T-helper 2 cell treated with Interferon-gamma antibody and Interleukin-4, amounts not matched to agents 5 μg/mL and 100 μg/mL, for 36 hours (primary cell): Measurements from ENCODE around the gene MRRF.
"Not testable (repeated sequence)": the region's sequence is repeated elsewhere in the genome, so short reads cannot be mapped to it uniquely, and the experiment has no call there.

Source experiments
- DNase-seq: peaks from one replicate; pipeline ENCODE4 v3.0.0; 2021; ENCODE audit warnings: low spot score
- H3K27ac Mint-ChIP-seq: one replicate; pipeline ENCODE4 v1.8.0; 2021; ENCODE audit warnings: mild to moderate bottlenecking, mixed read lengths
- H3K27me3 Mint-ChIP-seq: one replicate; pipeline ENCODE4 v1.8.0; 2021; ENCODE audit warnings: low read depth, mixed read lengths
- H3K36me3 Mint-ChIP-seq: one replicate; pipeline ENCODE4 v1.8.0; 2021; ENCODE audit warnings: low read depth, mixed read lengths
- H3K4me1 Mint-ChIP-seq: one replicate; pipeline ENCODE4 v1.8.0; 2021; ENCODE audit warnings: low read depth, mixed read lengths
- H3K4me3 Mint-ChIP-seq: one replicate; pipeline ENCODE4 v1.8.0; 2022; ENCODE audit warnings: mild to moderate bottlenecking, moderate library complexity, mixed read lengths
- H3K9me3 Mint-ChIP-seq: one replicate; pipeline ENCODE4 v1.8.0; 2021; ENCODE audit warnings: mixed read lengths

Gene MRRF

DNA sequence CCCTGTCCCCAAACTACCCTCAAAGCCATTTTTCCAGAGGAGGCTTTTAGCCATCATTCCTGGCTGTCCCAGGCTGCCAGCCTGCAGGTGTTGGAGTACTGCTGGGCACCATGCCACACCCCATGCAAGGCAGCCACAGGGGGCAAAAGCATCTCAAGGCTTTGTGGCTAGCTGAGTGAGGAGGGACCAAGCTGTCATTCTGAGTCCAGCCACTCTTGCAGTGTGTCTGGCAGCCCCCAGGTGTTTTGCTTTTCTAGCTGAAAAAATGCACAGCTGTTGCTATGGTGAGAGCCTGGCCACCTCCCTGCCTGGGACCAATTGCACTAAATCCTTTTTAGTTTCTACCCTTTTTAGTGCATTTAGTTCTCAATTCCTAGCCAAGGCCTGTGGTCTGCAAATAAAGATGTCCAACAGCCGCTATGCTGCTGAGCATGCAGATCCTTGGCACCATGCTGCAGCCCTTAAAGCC lies 55.8 kb downstream of the MRRF start:
- no peak overlapping the region for H3K27ac Mint-ChIP-seq
- no peak for DNase-seq
- H3K4me3 Mint-ChIP-seq, result no peak overlapping the region
- no peaks in the 10 kb centered on the region for H3K27me3 Mint-ChIP-seq
- peaks cover 2% of the 10 kb centered on the region for H3K4me1 Mint-ChIP-seq
- H3K36me3 Mint-ChIP-seq, result peaks cover 21% of the 10 kb centered on the region
- H3K9me3 Mint-ChIP-seq, result no peaks in the 10 kb centered on the region

DNA sequence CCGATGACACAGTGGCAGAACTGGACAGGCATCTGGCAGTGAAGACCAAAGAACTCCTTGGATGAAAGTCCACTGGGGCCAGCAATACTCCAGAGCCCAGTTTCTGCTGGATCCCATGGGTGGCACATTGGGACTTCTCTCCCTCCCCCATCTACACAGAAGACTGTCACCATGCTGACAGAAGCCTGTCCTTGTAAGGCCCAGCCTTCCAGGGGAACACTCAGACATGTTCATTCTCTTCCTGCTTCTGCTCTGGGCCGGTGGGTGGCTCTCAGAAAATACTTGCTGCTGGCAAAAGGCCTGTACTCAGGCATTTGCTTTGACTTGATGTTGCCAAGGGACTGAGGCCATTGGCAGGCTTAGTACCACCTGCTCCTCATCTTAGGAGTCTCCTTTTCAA lies 57.9 kb downstream of the MRRF start:
- no peak overlapping the region for H3K27ac Mint-ChIP-seq
- H3K27me3 Mint-ChIP-seq, result no peaks in the 10 kb centered on the region
- peaks cover 2% of the 10 kb centered on the region for H3K4me1 Mint-ChIP-seq
- H3K36me3 Mint-ChIP-seq, result peaks cover 21% of the 10 kb centered on the region
- no peak overlapping the region for H3K4me3 Mint-ChIP-seq
- DNase-seq, result no peak
- no peaks in the 10 kb centered on the region for H3K9me3 Mint-ChIP-seq

DNA sequence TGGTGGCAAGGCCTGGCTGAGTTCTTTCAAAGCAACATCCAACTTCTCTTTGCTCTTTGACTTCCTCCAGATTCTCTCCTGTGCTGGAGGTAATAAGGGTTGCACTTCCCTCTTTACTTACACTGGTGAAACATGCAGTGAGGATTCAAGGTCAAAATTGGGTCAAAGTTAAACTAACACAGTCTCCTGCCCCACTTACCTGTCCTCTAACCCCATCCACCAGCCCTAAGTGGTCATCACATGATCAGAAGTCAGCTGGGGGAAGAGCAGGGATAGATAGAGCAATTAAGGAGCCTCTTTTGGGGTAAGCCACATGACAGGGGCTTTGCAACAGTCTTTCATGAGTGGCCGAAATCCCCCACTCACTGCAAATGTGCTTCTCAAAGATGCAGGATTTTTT lies 60.0 kb downstream of the MRRF start:
- not testable (repeated sequence) for H3K4me3 Mint-ChIP-seq, DNase-seq, H3K27ac Mint-ChIP-seq, H3K4me1 Mint-ChIP-seq, H3K27me3 Mint-ChIP-seq, H3K9me3 Mint-ChIP-seq
- peaks cover 21% of the 10 kb centered on the region for H3K36me3 Mint-ChIP-seq

DNA sequence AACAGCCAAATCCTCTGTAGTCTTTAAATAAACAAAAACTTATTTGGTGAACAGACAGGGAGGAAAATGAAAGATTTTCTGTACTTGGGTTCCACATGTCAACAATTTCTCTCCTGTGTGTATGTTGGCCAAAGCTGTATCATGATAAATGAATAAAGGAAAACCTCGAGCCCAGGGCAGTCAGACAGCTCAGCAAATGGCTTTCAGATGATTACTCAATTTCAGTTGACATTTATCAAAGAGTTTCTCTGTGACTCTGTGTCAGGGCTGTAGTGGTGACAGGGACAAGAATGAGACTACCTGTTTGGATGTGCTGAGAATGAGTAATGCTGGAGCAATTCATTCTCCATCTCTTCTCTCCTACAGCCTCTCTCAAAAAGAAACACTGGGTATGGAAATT lies 60.4 kb downstream of the MRRF start:
- Mint-ChIP-seq H3K9me3 (no peaks in the 10 kb centered on the region), H3K27me3 (no peaks in the 10 kb centered on the region), H3K4me3 (no peak overlapping the region), H3K36me3 (peaks cover 21% of the 10 kb centered on the region), H3K27ac (no peak overlapping the region), H3K4me1 (no peaks in the 10 kb centered on the region)
- DNase-seq, result peak; percentile 8

DNA sequence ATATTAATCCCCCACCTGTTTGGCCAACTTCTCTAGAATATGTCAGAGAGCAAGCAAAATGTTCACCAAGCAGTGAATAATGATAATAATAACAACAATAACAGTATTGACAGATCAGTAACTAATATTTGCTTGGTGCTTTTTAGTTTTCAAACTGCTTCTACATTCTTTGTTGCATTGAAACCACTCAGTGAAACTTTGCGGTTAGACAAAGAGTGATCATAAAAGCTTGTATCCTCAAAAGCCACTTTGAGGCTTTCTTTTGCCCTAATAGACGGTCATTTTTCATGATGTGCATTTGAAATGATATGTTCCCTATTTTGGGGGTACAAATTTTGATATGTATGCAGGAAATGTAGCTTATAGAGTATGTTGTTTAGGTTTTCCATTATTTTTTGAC lies 62.5 kb downstream of the MRRF start:
- DNase-seq, result no peak
- Mint-ChIP-seq H3K27ac (no peak overlapping the region), H3K9me3 (no peaks in the 10 kb centered on the region), H3K36me3 (peaks cover 18% of the 10 kb centered on the region), H3K27me3 (no peaks in the 10 kb centered on the region), H3K4me1 (no peaks in the 10 kb centered on the region), H3K4me3 (no peak overlapping the region)

DNA sequence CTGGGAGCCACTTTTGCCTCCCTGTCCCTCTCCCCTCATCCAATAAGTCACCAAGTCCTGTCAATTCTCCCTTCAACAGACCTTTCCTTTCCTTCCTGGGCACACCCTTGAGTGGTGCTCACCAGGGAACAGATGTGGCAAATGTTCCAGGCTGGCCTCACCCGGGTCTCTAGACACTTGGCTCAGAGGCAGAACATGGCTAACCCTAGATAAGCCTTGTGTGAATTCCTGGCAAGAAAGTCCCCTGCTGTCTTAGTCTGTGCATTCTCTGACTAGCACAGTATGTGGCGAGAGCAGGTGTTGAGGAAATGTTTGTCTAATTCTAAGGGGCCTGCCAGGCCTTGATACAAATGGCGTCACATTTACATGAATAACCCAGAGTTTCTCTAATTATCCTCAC lies 64.9 kb downstream of the MRRF start:
- no peak for DNase-seq
- Mint-ChIP-seq H3K27me3 (no peaks in the 10 kb centered on the region), H3K4me1 (no peaks in the 10 kb centered on the region), H3K36me3 (peaks cover under 1% of the 10 kb centered on the region), H3K9me3 (no peaks in the 10 kb centered on the region), H3K27ac (no peak overlapping the region), H3K4me3 (no peak overlapping the region)

DNA sequence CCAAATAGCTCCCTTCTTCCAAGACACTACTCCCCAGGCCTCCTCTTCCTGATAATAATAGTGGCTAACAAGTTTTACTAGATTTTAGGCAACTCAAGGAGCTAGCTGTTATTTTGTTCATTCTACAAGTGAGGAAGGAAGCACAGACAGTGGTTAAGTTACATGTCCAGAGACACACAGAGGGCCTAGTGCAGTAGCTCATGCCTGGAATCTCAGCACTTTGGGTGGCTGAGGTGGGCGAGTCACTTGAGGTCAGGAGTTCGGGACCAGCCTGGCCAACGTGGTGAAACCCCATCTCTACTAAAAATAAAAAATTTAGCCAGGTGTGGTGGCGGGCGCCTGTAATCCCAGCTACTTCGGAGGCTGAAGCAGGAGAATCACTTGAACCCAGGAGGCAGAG lies 65.8 kb downstream of the MRRF start:
- H3K27me3 Mint-ChIP-seq, H3K4me3 Mint-ChIP-seq, H3K4me1 Mint-ChIP-seq, H3K9me3 Mint-ChIP-seq, H3K27ac Mint-ChIP-seq, DNase-seq, H3K36me3 Mint-ChIP-seq: not testable (repeated sequence)

DNA sequence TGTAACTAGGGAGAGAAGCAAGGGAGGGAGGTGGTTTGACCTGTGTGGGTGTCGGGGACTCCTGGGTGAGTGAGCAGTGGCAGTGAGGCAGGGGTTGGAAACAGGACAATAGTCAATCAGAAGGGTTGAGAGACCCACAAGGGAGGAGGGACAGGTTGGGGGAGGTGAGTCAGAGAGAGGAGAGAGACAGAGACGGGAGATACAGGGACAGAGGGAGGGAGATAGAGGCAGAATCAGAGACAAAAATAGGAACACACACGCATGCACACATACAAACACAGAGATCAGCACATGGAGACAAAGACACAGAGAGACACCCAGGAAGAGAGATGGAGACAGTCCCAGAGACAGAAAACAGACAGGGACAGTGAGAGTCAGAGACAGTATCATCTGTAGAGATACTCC lies 66.8 kb downstream of the MRRF start:
- no peak for DNase-seq
- H3K4me3 Mint-ChIP-seq, result no peak overlapping the region
- H3K9me3 Mint-ChIP-seq, result no peaks in the 10 kb centered on the region
- no peaks in the 10 kb centered on the region for H3K36me3 Mint-ChIP-seq
- H3K27me3 Mint-ChIP-seq, result no peaks in the 10 kb centered on the region
- H3K27ac Mint-ChIP-seq, result no peak overlapping the region
- no peaks in the 10 kb centered on the region for H3K4me1 Mint-ChIP-seq

DNA sequence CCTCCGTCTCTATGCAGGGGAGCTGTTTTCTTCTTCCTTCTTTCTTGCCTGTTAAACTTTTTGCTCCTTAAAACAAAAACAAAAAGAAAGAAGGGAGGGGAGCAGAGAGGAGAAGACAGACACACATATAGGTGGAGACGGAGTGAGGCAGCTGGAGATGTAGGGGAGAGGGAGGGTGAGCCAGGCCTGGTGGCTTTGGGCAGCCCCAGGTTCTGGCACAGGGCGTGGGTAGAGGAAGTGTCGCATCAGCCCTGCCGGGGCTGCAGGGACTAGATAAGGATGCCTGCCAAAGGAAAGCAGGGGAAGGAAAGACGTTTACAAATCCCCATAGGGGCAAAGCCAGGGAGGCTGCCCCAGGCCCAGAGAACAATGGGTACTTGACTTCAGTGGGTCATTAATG lies 67.4 kb downstream of the MRRF start:
- Mint-ChIP-seq H3K4me3 (no peak overlapping the region), H3K27ac (no peak overlapping the region), H3K27me3 (no peaks in the 10 kb centered on the region), H3K9me3 (no peaks in the 10 kb centered on the region), H3K4me1 (no peaks in the 10 kb centered on the region), H3K36me3 (no peaks in the 10 kb centered on the region)
- no peak for DNase-seq

DNA sequence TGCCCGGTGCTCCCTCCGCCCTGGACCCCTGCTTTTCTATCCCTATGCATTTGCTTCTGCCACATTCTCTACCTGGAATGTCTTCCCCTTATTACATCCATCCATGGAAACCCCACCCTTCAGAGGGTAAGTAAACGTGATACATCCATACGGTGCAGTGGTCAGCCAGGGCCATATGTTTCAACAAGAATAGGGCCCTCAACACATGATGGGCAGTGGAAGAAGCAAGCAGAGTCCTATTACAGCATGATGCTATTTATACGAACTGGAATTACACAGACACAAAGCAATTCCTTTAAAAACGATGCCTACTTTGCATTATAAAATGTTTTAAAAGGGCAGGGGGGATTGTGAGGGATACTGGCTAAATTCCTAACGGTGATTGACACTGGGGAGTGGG lies 68.0 kb downstream of the MRRF start:
- Mint-ChIP-seq H3K9me3 (no peaks in the 10 kb centered on the region), H3K4me3 (no peak overlapping the region), H3K4me1 (no peaks in the 10 kb centered on the region), H3K27ac (no peak overlapping the region), H3K36me3 (no peaks in the 10 kb centered on the region), H3K27me3 (no peaks in the 10 kb centered on the region)
- DNase-seq, result no peak

DNA sequence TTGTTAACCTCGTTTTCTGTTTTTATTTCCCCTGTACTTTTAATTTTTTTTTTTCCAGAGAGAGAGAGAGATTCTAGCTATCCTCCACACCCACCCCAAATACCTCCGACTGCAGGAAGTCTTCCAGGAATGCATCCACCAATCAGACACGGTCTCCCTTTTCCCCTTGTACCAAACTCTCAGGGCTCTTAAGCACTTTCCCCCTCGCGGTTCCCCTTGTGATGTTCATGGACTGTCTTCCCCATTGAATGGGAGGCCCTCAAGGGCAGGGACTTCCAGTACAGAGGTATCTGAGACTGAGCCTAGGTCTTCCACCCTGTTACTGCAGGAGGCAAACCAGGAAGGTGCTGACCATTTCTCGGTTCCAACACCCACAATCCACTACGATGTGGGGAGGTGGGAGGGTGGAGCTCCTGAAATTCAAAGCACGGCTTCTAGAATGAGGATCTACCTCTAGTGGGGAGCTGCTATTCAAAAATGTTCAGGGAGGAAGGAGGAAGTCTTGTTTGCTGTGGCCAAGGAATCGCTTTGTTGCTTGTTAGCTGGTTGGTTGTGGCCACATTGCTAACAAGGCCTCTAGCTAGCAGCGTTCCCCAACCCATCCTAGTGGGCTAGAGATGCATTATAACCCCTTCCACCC lies 68.6 kb downstream of the MRRF start:
- H3K4me1 Mint-ChIP-seq, result no peaks in the 10 kb centered on the region
- H3K4me3 Mint-ChIP-seq, result no peak overlapping the region
- H3K27ac Mint-ChIP-seq, result no peak overlapping the region
- DNase-seq, result no peak
- H3K36me3 Mint-ChIP-seq, result no peaks in the 10 kb centered on the region
- H3K27me3 Mint-ChIP-seq, result no peaks in the 10 kb centered on the region
- H3K9me3 Mint-ChIP-seq, result no peaks in the 10 kb centered on the region

DNA sequence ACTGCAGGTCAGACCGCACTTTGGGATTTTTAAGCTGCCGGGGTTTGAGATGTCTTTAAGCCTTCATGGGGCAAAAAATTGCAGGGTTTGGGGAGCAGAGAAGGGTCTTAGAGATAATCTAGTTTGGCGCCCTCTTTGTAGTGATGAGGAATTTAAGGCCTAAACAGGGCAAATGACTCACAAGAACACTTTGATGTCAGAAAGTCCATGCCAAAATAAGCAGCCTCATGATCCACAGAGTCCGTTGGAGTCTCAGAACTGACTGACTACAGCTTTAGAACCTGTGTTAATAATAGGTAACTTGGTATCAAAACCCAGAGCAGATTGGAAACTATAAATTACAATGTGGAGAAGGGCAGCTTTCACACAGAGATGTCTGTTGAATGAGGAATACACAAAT lies 70.2 kb downstream of the MRRF start:
- Mint-ChIP-seq H3K27ac (no peak overlapping the region), H3K4me1 (no peaks in the 10 kb centered on the region), H3K9me3 (no peaks in the 10 kb centered on the region), H3K36me3 (no peaks in the 10 kb centered on the region), H3K4me3 (no peak overlapping the region), H3K27me3 (no peaks in the 10 kb centered on the region)
- DNase-seq, result no peak

DNA sequence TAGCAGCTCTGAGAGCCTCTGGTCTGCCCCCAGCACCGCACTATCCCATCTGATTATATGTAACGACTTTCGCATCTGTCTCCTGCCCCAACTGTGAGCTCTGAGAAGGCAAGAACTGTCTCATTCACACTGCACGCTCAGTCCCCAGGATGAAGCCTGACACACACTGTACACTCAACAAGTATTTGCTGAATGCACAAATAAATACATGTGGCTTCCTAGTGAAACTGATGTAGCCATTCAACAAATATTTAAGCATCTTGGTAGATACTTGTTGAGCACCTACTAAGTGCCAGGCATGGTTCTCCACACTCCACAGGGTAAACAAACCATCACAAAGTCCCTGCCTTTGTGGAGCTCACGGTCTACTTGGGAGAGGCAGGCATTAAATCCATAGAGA lies 71.5 kb downstream of the MRRF start:
- Mint-ChIP-seq H3K4me1 (no peaks in the 10 kb centered on the region), H3K27ac (no peak overlapping the region)

DNA sequence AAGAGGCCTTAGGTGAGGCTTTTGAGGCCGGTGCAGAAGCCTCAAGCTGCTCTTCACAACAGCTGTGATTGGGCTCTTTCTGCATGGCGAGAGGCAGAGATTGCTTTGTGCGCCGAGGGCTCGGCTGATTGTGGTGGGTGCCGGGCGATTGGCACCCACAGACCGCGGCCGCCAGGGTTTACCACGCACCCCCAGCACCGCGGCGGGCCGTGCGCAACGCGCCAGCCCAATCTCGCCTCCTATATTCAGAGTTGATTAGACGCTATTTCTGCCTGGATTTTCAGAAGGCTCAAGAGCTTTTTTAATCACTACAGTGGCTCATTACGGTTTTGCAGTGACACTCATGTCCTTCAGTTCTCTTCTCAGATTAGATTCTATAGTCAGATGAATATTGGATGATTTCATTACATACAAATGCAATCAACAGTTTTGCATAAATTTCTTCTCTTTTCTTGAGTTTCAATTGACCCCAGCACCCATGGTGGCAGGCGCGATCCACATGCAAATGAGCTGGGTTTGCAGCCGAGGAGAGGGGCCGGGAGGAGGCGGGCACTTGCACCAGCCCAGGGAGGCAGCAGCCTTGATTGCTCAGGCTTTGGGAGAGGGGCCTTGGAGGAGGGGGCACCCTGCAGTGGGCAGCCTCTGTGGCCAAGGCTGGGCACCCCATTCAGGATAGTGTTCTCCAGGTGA lies 72.3 kb downstream of the MRRF start:
- Mint-ChIP-seq H3K4me1 (no peaks in the 10 kb centered on the region), H3K27me3 (no peaks in the 10 kb centered on the region), H3K4me3 (no peak overlapping the region), H3K9me3 (no peaks in the 10 kb centered on the region), H3K36me3 (no peaks in the 10 kb centered on the region), H3K27ac (no peak overlapping the region)
- no peak for DNase-seq

More for the DNA sequence above, 71.5 kb downstream of the MRRF start:
- no peak overlapping the region for H3K4me3 Mint-ChIP-seq
- no peaks in the 10 kb centered on the region for H3K36me3 Mint-ChIP-seq
- no peak for DNase-seq
- H3K9me3 Mint-ChIP-seq, result no peaks in the 10 kb centered on the region
- H3K27me3 Mint-ChIP-seq, result no peaks in the 10 kb centered on the region

DNA sequence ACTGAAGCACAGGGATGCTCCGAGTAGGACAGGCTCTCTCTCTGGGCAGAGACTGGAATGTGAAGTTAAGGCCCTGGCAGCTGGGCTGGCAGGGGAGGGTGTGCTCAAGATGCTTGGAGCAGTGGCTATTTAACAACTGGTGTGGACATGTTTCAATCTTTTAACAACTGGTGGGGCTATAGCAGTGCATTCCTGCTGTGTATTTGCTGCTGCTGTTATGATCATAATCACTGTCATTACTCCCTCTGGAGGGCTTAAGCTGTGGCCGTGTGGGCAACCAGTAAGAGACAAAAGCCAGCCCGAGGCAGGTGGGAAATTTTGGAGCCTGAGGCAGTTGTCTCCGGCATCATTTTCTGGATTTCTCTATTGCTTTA lies 72.9 kb downstream of the MRRF start:
- no peaks in the 10 kb centered on the region for H3K9me3 Mint-ChIP-seq
- no peaks in the 10 kb centered on the region for H3K36me3 Mint-ChIP-seq
- no peak overlapping the region for H3K4me3 Mint-ChIP-seq
- DNase-seq, result no peak
- H3K27me3 Mint-ChIP-seq, result no peaks in the 10 kb centered on the region
- no peak overlapping the region for H3K27ac Mint-ChIP-seq
- no peaks in the 10 kb centered on the region for H3K4me1 Mint-ChIP-seq
